HG03066 (cell line): ENCODE results near the gene SLC46A1.

Experiments used
- ATAC-seq: cut with Tn5 transposase; IDR thresholded peaks from one replicate; pipeline ENCODE4 v1.9.1; 2021; ENCODE audit warnings: low read depth; ENCODE audit not compliant: unreplicated experiment

Gene SLC46A1

DNA sequence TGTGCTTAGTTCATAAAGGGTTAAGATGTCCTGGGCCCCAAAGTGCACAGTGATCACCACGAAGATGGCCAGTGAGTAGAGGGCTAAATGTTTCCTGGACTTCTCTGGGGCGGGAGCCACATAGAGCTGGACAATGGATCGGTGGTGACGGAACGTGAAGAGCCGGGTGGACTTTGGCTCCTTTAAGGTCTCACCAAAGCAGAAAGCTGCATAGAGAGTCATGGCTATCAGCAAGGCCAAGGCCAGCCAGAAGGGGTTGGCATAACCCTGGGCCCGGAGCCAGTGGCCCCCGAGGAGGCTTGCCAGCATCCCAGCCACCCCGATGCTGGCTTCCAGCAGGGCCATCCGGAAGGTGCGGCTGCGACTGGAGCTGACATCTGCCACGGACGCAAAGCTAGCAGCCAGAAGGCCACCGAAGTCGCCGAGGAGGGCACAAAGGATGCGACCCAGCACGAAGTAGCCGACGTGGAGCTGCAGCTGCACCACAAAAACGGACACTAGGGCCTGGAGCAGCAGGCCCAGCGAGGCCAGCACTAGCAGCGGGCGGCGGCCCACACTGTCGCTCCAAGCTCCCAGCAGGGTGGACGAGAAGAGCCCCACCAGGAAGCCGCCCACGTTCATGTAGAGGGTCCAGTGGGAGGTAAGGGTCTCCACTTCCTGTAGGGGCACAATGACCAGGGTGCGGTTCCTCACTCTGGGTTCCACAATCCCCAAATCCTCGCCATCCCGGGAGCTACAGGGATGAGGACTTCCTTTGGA, 1.0 kb downstream of the SLC46A1 start:
- ATAC-seq = no peak

DNA sequence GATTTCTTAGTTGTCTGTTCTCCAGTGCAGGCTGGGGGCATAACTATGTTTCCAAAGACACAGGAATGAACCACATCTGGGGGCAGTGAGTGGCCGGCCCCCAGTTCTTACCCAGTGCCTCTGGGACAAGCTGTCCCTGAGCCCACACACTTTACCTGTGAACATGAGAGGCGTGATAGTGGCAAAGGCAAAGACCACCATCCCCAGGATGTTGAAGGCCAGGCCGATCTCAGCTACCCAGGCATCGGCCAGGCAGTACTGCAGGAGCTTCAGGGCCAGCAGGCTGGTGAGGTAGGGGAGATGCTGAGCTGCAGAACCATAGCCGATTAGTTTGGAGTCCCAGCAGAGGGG, 1.6 kb downstream of the SLC46A1 start:
- ATAC-seq = no peak

DNA sequence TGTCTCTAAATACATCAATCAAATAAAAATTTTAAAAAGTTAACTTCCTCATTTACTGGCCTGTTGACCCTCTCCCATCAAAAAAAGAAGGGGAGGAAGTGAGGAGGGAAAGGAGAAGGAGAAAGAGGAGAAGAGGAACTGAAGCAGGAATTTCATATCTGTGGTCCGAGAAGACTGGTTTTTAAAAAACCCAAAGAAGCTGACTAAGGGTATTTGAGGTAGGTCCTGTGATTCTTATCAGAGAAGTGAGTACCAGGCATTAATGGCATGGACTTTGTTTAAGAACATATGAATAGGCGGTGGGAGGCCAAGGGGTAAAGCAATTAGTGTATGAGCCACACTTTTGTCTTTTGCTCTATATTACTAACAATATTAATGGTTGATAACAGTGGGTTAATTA, 2.0 kb downstream of the SLC46A1 start:
- no peak for ATAC-seq

DNA sequence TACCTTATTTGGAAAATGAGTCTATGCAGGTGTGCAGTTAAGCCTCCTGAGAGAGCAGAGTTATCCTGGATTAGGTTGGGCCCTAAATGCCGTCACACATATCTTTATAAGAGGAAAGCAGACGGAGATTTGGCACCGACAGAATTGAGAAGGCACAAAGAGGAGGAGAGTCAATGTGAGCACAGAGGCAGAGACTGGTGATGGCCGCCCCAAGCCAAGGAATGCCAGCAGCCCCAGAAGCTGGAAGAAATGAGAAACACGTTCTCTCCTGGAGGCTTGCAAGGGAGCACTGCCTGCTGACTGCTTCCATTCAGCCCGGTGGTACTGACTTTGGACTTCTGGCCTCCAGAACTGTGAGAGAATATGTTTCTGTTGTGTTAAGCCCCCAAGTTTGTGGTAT, 3.2 kb downstream of the SLC46A1 start:
- no peak for ATAC-seq

DNA sequence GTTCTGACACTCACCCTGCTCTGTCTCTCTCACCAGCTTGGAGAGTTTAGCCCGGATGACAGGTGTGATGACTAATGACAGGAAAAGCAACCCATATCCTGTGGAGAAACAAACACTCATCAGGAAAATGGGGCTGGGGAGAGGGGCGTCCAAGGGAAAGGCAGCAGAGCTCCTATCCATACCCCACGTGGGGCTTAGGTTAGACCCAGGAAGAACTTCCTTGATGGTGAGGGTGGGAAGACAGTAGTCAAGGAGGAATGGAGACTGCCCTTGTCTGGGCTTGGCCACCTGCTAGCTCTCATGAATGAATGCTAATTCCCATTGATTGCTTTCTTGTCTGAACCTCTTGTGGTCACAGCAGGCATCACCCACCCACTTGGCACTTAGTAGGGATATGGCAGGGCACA, 3.8 kb downstream of the SLC46A1 start:
- no peak for ATAC-seq

DNA sequence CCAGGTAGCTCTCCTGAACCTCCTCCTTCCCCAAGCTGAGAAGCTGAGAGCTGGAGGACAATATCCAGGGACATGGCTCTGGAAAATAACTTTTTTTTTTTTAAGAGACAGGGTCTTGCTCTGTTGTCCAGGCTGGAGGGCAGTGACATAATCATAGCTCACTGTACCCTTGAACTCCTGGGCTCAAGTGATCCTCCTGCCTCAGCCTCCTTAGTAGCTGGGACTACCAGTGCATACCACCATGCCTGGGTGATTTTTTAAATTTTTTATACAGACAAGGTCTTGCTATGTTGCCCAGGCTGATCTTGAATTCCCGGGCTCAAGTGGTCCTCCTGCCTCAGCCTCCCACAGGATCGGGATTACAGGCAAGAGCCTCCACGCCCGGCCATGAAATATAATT, 6.2 kb downstream of the SLC46A1 start:
- ATAC-seq = no peak

DNA sequence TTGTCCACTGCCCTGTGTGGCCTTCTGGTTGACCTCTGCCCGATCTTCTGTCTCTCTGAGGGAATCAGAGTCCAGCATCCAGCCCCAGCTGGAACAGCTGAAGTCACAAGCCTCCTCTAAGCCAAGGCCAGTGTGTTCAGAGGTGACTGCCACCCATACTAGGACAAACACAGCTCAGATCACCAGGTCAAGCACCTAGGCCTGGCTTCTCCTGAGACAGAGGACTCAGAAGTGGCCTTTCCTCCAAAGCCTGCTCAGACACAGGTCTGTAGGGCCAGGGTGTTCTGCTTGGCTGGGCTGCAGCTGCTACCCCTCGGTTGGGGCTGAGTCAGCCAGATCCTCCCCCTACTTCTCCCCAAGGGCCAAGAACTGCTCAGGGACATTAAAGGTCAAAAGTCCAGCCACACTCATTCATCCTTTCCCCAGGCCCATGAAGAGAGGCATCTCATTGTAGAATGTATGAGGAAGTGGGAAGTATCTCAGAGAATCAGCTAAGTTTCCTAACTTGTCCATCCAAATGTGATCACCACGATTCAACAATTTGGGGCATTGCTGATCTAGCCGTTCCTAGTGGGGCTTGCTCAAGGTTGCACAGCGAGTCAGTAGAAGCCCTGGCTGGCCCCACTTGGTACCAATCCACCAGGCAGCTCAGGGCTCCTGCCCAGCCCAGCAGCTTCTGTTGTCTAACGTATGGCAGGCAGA, 7.6 kb downstream of the SLC46A1 start:
- ATAC-seq = no peak

DNA sequence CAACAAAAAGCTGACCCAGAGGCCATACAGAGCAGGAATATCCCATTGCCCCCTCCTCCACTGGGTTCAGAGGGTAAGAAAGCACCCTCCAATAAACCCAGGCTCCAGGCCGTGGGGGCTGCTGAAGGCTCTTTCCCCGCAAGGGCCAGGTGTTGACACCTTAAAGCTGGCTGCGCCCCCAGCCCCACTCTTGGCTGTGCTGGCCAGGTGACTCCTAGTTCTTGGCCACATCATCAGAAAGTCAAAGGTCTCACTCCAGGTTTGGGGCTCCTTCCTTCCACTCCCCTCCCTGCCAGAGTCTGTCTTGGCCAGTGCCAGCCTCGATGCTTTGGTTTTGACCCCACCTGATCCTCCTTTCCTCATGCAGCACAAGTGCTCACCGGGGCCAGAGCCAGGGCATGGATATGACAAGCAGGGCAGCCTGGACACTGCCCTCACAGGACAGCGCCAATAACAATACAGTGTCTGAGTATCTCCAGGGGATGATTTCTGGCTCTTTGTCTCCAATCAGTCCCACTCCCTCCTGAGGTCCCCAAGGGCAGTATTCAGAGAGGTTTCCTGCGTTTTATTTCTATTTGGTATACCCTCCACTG, 8.2 kb downstream of the SLC46A1 start:
- no peak for ATAC-seq

DNA sequence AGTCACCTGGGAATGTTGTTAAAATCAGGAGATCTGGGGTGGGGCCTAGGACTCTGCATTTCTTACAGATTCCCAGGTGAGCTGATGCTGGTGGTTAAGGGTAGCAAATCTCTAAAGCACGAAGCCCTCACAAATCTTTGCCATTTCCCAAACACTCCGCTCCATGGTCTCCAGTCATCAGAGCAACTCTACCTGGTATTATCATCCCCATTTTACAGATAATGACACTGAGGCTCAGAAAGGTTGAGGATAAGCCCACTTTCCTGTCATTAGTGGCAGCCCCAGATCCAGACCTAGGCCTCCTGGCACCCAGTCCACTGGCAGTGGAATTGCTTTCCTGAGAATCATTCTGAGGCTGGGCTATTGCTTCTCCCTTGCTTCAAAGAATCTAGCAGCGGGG, 8.7 kb downstream of the SLC46A1 start:
- ATAC-seq = no peak

DNA sequence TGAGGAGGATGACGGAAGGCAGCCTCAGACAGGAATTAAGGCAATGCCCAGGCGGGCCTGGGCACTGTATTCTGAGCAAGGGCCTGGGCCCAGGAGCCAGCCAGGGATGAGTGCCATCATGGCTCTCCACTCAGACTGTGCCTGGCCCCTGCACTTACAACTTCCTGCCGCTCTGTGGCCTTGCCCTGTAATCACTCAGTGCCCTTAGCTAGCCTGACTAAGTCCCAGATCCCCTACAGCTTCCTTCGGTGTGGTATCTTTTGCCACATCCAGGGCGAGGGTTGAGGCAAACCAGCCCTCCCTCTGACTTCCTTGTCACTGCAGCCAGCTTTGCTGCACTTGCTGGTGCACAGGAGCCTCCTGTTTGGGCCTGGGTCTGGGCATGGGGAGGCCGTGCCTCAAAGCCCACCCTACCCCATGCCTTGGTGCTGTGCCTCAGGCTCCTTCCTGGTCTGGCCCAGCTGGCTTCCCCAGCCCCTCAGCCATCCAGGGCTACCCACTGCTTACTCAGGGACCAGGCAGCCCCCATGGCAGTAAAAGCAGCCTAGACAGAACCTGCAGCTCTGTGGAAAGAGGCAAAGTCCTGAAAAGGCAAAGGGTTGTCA, 9.3 kb downstream of the SLC46A1 start:
- no peak for ATAC-seq

DNA sequence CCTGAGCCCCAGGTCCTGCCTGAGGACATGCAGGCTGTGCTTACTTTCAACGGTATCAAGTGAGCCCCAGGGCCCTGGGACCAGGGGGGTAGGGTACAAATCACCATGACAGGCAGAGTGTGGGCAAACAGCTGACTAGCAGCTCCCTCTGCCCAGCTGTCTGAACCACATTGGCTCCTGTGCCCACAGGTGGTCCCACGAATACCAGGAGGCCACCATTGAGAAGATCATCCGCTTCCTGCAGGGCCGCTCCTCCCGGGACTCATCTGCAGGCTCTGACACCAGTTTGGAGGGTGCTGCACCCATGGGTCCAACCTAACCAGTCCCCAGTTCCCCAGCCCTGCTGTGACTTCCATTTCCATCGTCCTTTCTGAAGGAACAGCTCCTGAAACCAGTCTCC, 10.0 kb downstream of the SLC46A1 start:
- no peak for ATAC-seq

DNA sequence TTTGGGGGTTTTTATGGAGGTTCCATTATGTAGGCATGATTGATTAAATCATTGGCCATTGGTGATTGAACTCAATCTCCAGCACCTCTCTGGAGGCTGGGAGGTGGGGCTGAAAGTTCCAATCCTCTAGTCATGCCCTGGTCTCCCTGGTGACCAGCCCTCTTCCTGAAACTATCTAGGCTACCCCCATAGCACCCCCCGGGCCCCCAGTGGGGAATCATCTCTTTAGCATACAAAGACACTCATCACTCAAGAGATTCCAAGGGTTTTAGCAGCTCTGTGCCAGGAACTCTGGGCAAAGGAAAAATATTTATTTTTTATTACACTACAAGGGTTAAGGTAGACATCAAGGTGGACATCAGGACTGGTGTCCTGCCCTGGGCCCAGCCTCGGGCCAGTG, 10.6 kb downstream of the SLC46A1 start:
- ATAC-seq = no peak

DNA sequence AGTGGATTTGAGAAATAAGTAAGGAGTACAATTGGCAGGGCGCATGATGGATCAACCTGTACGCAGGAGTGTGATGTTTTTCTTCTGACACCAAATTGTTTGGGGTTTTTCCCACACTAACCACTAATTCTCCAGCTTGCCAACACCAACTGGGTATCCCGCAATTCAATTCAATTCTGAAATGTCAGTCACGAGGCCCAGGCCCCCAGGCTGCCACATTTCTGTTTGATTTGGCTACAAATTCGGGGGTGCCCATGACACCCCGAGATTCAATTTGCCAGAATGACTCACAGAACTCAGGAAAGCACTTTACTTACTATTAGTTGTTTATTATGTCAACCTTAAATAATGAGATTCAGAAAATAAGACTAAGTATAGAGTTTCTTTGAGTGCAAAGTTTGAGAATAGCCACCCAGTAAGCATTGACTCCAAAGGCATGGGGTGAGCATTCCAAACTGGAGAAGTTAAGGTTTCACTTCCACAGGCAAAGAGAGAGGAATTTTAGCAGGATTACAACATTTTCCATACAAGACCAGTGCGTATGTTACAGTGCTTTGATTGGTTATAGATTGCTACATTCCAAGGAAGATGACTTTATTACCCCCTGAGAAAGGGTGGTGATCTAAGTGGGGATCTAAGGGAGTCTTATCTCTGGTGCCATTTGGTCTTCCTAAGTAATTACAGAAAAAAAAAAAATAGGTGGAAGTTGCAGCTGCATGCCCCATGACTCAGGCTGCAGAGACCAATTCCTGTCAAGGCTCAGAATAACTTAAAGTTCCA, 11.5 kb downstream of the SLC46A1 start:
- no peak for ATAC-seq

DNA sequence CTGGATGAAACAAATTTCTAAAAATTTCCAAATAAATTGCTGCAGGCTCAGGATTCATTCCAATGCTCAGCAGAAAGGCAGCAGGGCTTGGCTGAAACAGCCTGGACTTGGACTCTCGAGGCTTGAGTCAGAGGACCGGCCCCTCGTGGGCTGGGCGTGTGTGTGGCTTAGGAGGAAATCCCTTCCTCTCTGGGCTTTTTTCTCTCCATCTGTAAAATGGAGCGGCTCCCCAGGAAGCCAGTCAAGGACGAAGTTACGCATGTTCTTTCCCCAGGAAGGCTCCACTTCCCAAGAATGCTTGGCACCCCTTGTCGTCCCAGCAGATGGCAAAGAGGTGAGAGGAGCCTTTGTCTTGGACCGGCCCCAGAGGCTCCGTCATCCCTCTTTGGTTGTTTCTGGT, 13.5 kb downstream of the SLC46A1 start:
- ATAC-seq = no peak

DNA sequence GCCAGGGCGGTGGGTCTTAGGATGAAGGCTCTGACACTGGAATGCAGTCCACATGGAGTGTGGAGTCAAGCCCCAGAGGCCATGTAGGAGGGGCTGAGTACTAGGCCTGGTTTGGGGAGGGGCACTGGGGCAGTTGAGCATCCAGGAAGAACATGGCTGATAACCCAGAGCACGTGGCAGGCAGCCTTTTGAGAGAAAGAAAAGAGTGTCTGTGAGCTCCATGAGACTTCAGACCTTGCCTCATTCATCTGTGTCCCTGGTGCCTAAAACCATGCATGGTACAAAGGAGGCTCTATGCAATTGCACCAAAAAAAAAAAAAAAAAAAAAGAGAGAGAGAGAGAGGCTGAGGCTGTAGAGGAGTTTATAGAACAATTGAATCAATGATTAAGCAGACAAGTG, 14.6 kb downstream of the SLC46A1 start:
- ATAC-seq = no peak

DNA sequence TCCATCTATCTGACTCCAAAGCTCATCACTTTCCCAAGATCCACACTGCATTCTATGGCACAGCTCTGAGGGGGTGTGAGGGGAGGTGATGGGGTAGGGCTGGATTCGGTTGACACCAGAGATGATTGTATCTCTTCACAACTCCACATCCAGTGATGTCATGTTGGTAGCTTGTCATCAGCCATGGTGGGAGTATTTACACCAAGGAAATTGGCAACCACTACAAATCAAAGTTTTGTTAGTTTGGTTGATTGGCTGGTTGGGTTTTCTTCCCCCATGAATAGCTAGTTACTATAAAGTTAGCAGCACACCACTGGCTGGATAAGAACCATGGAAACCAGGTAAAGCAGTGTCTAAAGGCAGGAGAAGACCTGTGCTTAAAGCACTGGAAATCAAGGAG, 15.0 kb downstream of the SLC46A1 start:
- ATAC-seq = no peak

DNA sequence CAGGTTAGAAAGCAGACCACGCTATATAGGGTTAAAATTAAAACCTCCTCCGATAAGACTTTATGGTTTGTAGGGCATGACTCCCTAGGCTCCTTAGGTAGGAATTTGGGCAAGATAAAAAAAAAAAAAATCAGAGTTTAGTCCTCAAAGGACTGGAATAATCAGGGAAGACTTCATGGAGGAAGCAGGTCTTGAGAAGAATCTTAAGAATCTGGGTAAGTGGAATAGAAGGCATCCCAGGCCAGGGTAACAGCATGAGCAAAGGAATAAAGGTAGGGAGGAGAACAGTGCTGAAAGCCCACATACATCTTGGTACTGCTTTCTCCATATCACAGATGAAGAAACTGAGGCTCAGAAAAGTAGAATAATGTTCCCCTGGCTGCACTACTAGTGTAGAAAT, 15.4 kb downstream of the SLC46A1 start:
- no peak for ATAC-seq

DNA sequence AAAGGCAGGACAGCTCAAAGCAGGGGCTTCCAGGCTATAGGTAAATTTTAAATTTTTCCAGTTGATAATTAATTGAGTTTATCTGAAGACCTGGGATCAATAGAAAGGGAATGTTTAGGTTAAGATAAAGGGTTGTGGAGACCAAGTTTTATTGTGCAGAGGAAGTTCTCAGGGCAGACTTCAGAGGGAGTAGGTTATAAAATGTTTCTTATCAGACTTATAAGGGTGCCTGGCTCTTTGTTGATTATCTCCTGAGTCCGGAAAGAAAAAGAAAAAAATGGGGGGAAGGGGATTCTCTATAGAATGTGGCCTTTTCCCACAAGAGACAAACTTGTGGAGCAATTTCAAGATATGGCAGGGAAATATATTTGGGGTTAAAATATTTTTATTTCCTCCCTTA, 15.9 kb downstream of the SLC46A1 start:
- ATAC-seq = no peak

DNA sequence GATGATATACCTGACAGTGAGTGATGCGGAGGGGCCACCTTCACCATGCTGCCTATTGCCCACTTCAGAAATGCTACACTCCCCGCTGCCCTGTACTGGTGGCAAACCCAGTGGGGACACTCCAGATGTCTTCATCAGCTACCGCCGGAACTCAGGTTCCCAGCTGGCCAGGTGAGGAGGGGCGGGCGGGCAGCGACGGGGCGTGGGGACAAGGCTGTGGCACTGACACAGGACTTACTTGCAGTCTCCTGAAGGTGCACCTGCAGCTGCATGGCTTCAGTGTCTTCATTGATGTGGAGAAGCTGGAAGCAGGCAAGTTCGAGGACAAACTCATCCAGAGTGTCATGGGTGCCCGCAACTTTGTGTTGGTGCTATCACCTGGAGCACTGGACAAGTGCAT, 17.9 kb downstream of the SLC46A1 start:
- ATAC-seq = no peak

DNA sequence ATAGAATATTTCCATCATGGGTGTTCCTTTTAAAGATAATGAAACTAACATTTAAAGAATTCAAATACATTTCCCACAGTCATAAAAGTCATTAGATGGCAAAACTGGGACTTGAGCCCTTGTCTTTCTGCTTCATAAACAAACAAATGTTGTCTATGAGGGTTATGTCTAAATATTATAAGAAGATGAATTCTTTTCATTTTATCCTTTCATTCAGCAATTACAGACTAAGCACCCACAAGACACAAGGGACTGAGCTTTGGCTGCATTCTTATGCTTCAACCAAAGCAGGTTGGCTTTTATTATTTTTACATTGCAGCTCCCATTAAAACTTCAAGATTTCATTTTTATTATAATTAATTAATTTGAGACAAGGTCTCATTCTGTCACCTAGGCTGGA, 19.6 kb downstream of the SLC46A1 start:
- ATAC-seq = no peak

DNA sequence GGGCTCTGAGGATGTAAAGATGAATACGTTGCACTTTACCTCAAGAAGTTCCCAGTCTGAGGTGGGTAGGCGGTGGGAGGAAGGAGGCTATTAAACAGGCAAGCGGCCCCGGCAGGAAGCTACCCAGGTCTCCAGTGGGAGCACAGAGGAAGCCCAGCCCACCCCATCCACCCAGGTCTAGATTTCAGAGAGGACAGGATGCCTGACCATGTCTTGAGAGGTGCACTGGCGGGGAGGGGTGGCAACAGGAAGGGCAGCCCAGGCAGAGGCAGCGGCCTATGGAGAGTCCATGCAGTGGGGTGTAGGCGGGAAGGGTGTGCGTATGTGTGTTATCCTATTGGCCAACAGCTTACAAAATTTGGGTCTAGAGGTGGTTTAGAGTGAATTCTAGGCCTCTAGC, 20.6 kb downstream of the SLC46A1 start:
- no peak for ATAC-seq
